CD14-positive monocyte (primary cell): ENCODE measurements around the gene MAOA. TPM values are rescaled to one million over a fixed set of nuclear protein-coding genes. Genes with fewer than 3 reads are reported as not detected.

Experiments
- DNase-seq, 3 donors: peaks; one replicate each; pipeline ENCODE4 v3.0.0-alpha.2; 2011 to 2022
- H2AFZ ChIP-seq: 2 replicates; pipeline ENCODE4 v1.6.0; 2012; ENCODE audit warnings: mild to moderate bottlenecking, low read depth, low read length, inconsistent platforms; ENCODE audit not compliant: insufficient read depth, poor library complexity, severe bottlenecking
- H3K27ac ChIP-seq, 2 donors: 1 replicate in 1 of 2; 2 replicates in 1 of 2; pipeline ENCODE4 v1.5.1; 2012 to 2013; ENCODE audit warnings: low read length in 2 of 2, control low read depth in 1 of 2, inconsistent platforms in 1 of 2, low read depth in 1 of 2, mild to moderate bottlenecking in 1 of 2
- H3K27me3 ChIP-seq, 2 donors: one replicate each; pipeline versions ENCODE4 v1.6.0 to v1.6.1; 2011 to 2013; ENCODE audit warnings: low read length in 2 of 2; ENCODE audit not compliant: control insufficient read depth in 2 of 2, insufficient read depth in 2 of 2
- H3K36me3 ChIP-seq, 2 donors: replicated peaks in 1 of 2; 1 replicate in 1 of 2; 2 replicates in 1 of 2; pipeline versions ENCODE4 v1.5.1 to v1.6.1; 2012 to 2013; ENCODE audit warnings: low read length in 2 of 2, control low read depth in 1 of 2, inconsistent platforms in 1 of 2, mild to moderate bottlenecking in 1 of 2; ENCODE audit not compliant: insufficient read depth in 2 of 2, control insufficient read depth in 1 of 2
- H3K4me1 ChIP-seq, 2 donors: 1 replicate in 1 of 2; 2 replicates in 1 of 2; pipeline versions ENCODE4 v1.5.1 to v1.6.1; 2012 to 2013; ENCODE audit warnings: low read length in 2 of 2, control low read depth in 1 of 2, inconsistent platforms in 1 of 2, mild to moderate bottlenecking in 1 of 2, moderate library complexity in 1 of 2; ENCODE audit not compliant: insufficient read depth in 2 of 2, control insufficient read depth in 1 of 2
- H3K4me2 ChIP-seq: replicated peaks from 2 replicates; pipeline ENCODE3; 2012; ENCODE audit warnings: low read length, moderate library complexity, mild to moderate bottlenecking; ENCODE audit not compliant: poor library complexity, severe bottlenecking; ENCODE audit errors: extremely low read depth
- H3K4me3 ChIP-seq, 3 experiments: fragments of 200-600 bp in 1 of 3; sonication (generic) in 1 of 3; replicated peaks in 1 of 3; 1 replicate in 2 of 3; 2 replicates in 1 of 3; pipeline ENCODE4 v1.5.1; 2011 to 2013; ENCODE audit warnings: low read length in 3 of 3, mild to moderate bottlenecking in 3 of 3, control low read depth in 2 of 3, low read depth in 2 of 3, inconsistent platforms in 1 of 3, moderate library complexity in 1 of 3
- H3K79me2 ChIP-seq: 2 replicates; pipeline ENCODE4 v1.6.0; 2012; ENCODE audit warnings: mild to moderate bottlenecking, control low read depth, inconsistent platforms, low read length, moderate library complexity; ENCODE audit not compliant: insufficient read depth
- H3K9ac ChIP-seq: 2 replicates; pipeline ENCODE4 v1.6.0; 2017; ENCODE audit warnings: low read length, mild to moderate bottlenecking; ENCODE audit not compliant: insufficient read depth, poor library complexity, severe bottlenecking
- H3K9me3 ChIP-seq, 2 donors: replicated peaks in 1 of 2; 1 replicate in 1 of 2; 2 replicates in 1 of 2; pipeline versions ENCODE4 v1.5.1 to v1.6.1; 2012 to 2013; ENCODE audit warnings: low read length in 2 of 2, control low read depth in 1 of 2; ENCODE audit not compliant: control insufficient read depth in 1 of 2, insufficient read depth in 1 of 2
- H4K20me1 ChIP-seq: 2 replicates; pipeline ENCODE4 v1.6.0; 2012; ENCODE audit warnings: mild to moderate bottlenecking, low read length, control low read depth, moderate library complexity; ENCODE audit not compliant: insufficient read depth
- H3K27ac Mint-ChIP-seq, 7 donors: one replicate each; pipeline ENCODE4 v1.8.0; 2020; ENCODE audit warnings: mild to moderate bottlenecking in 7 of 7, mixed read lengths in 7 of 7, moderate library complexity in 6 of 7, inconsistent platforms in 2 of 7
- H3K27me3 Mint-ChIP-seq, 3 donors: one replicate each; pipeline ENCODE4 v1.8.0; 2021 to 2022; ENCODE audit warnings: low read depth in 3 of 3, mild to moderate bottlenecking in 3 of 3, mixed read lengths in 3 of 3, moderate library complexity in 3 of 3, inconsistent platforms in 1 of 3
- H3K36me3 Mint-ChIP-seq, 2 donors: one replicate each; pipeline ENCODE4 v1.8.0; 2020; ENCODE audit warnings: mixed read lengths in 2 of 2, inconsistent platforms in 1 of 2, mild to moderate bottlenecking in 1 of 2
- H3K4me1 Mint-ChIP-seq: one replicate; pipeline ENCODE4 v1.8.0; 2020; ENCODE audit warnings: mild to moderate bottlenecking, mixed read lengths
- H3K4me3 Mint-ChIP-seq, 2 donors: one replicate each; pipeline ENCODE4 v1.8.0; 2020; ENCODE audit warnings: mild to moderate bottlenecking in 2 of 2, mixed read lengths in 2 of 2, moderate library complexity in 1 of 2
- H3K9me3 Mint-ChIP-seq, 7 donors: one replicate each; pipeline ENCODE4 v1.8.0; 2020 to 2022; ENCODE audit warnings: mixed read lengths in 7 of 7, mild to moderate bottlenecking in 6 of 7, moderate library complexity in 6 of 7, inconsistent platforms in 2 of 7
- CTCF ChIP-seq: fragments of 200-600 bp; IDR thresholded peaks from one replicate; pipeline ENCODE4 v1.8.0; 2022; ENCODE audit warnings: antibody characterized with exemption, mild to moderate bottlenecking
- WGBS: methylation state at CpG from one replicate; pipeline ENCODE4 v1.1.5; 2013; ENCODE audit warnings: missing lambda C conversion rate; ENCODE audit not compliant: insufficient coverage; 5-methylcytosine and 5-hydroxymethylcytosine counted together
- intact Hi-C, 2 donors: fragments of 100-400 bp; cut with micrococcal nuclease; formaldehyde crosslinking; loops; one replicate each; pipeline versions ENCODE4 v1.15.0 to v1.15.1; 2023
- polyA plus RNA-seq, 3 donors: library from polyadenylated mRNA; depleted of rRNA in 1 of 3; unstranded in 2 of 3; stranded (reverse) in 1 of 3; fragments of 300-500 nt in 2 of 3; fragments of >200 nt in 1 of 3; fragmentation: Illumina TruSeq in 2 of 3; gene quantifications; 1 replicate in 2 of 3; 2 replicates in 1 of 3; pipeline ENCODE4 v1.2.3, GENCODE V29; 2012 to 2021

Gene MAOA
- polyA plus RNA-seq, 3 donors: 0.11 to 0.56 (median 0.15) TPM

GRCh38 chrX:43735534-43735933, 79.4 kb downstream of the MAOA start:
- H3K4me2 ChIP-seq: no peak overlapping the region
- H3K27ac Mint-ChIP-seq: no peak overlapping the region
- H3K27ac ChIP-seq: no peak overlapping the region
- no peaks in the 10 kb centered on the region for H3K79me2 ChIP-seq
- intact Hi-C loops: no loop called here
- peaks cover 0 to under 1% (median 0%) of the 10 kb centered on the region in 3 donors for H3K27me3 Mint-ChIP-seq
- H3K4me1 ChIP-seq: peaks cover 7 to 9% of the 10 kb centered on the region in 2 donors
- TF ChIP-seq CTCF: no peak
- WGBS: no CpG with 5 or more reads among the region's 6 CpGs
- H3K27me3 ChIP-seq: peaks cover 0 to 4% of the 10 kb centered on the region in 2 donors
- no peaks in the 10 kb centered on the region for H4K20me1 ChIP-seq
- DNase-seq: no peak
- H3K4me3 ChIP-seq: no peak overlapping the region
- H3K36me3 ChIP-seq: no peaks in the 10 kb centered on the region
- H3K9me3 Mint-ChIP-seq: no peaks in the 10 kb centered on the region
- no peaks in the 10 kb centered on the region for H3K36me3 Mint-ChIP-seq
- H3K4me3 Mint-ChIP-seq: no peak overlapping the region
- H2AFZ ChIP-seq: no peak overlapping the region
- peaks cover 13% of the 10 kb centered on the region for H3K4me1 Mint-ChIP-seq
- no peaks in the 10 kb centered on the region for H3K9me3 ChIP-seq
- H3K9ac ChIP-seq: no peak overlapping the region

GRCh38 chrX:43735957-43736356, 79.9 kb downstream of the MAOA start:
- Histone ChIP-seq H3K36me3 (no peaks in the 10 kb centered on the region), H3K79me2 (no peaks in the 10 kb centered on the region), H3K9me3 (no peaks in the 10 kb centered on the region), H3K27me3 (peaks cover 0 to 8% of the 10 kb centered on the region in 2 donors), H3K4me2 (no peak overlapping the region), H2AFZ (no peak overlapping the region), H4K20me1 (no peaks in the 10 kb centered on the region), H3K4me3 (no peak overlapping the region), H3K4me1 (peaks cover 3 to 5% of the 10 kb centered on the region in 2 donors), H3K9ac (no peak overlapping the region), H3K27ac (no peak overlapping the region)
- no CpG with 5 or more reads among the region's 3 CpGs for WGBS
- intact Hi-C loops: no loop called here
- Mint-ChIP-seq H3K27ac (no peak overlapping the region), H3K4me3 (no peak overlapping the region), H3K36me3 (no peaks in the 10 kb centered on the region), H3K27me3 (no peaks in the 10 kb centered on the region), H3K4me1 (peaks cover 9% of the 10 kb centered on the region), H3K9me3 (no peaks in the 10 kb centered on the region)
- no peak for DNase-seq
- no peak for TF ChIP-seq CTCF
